22Rv1 (cell line): Measurements from ENCODE around the gene TMEM135.

Experiments
- CTCF ChIP-seq: fragments of 450-650 bp; IDR thresholded peaks from 2 replicates; pipeline ENCODE4 v1.5.1; 2017; ENCODE audit warnings: mild to moderate bottlenecking
- ZFX ChIP-seq: fragments of 450-650 bp; IDR thresholded peaks from 2 replicates; pipeline ENCODE4 v1.6.1; 2017; ENCODE audit warnings: antibody characterized with exemption, borderline replicate concordance

- TF ChIP-seq CTCF, result no peak
- no peak for TF ChIP-seq ZFX
Measured at GRCh38 chr11:87258171-87258833, 220.6 kb downstream of the TMEM135 start.
